WI38 (cell line): ENCODE results near the gene CISD3.
"Not testable (repeated sequence)": the region's sequence is repeated elsewhere in the genome, so short reads cannot be mapped to it uniquely, and the experiment has no call there.

Experiments
- H3K4me3 ChIP-seq: 2 replicates; pipeline ENCODE4 v1.5.1; 2011; ENCODE audit warnings: low read depth, mild to moderate bottlenecking, control low read depth, low read length
- CTCF ChIP-seq: IDR thresholded peaks from 2 replicates; pipeline ENCODE4 v1.5.1; 2012; ENCODE audit warnings: low read depth, mild to moderate bottlenecking, control low read depth, low read length

The CISD3 gene

GRCh38 chr17:38721802-38722201, 8.3 kb upstream of the CISD3 start:
- H3K4me3 ChIP-seq: no peak overlapping the region
- TF ChIP-seq CTCF: no peak

GRCh38 chr17:38724337-38724988, 5.7 kb upstream of the CISD3 start:
- TF ChIP-seq CTCF: no peak
- H3K4me3 ChIP-seq: no peak overlapping the region

GRCh38 chr17:38725066-38725465, 5.1 kb upstream of the CISD3 start:
- H3K4me3 ChIP-seq: no peak overlapping the region
- TF ChIP-seq CTCF: no peak

GRCh38 chr17:38726145-38726544, 4.0 kb upstream of the CISD3 start:
- not testable (repeated sequence) for H3K4me3 ChIP-seq

- no peak for TF ChIP-seq CTCF
Measured at GRCh38 chr17:38727736-38728135, 2.4 kb upstream of the CISD3 start.

GRCh38 chr17:38728290-38728831, 1.8 kb upstream of the CISD3 start:
- no peak for TF ChIP-seq CTCF
- H3K4me3 ChIP-seq: no peak overlapping the region

More at GRCh38 chr17:38727736-38728135, 2.4 kb upstream of the CISD3 start:
- H3K4me3 ChIP-seq: no peak overlapping the region

- no peak for TF ChIP-seq CTCF
- peak overlapping the region; percentile 62 for H3K4me3 ChIP-seq
Measured at GRCh38 chr17:38729368-38729885, 714 bp upstream of the CISD3 start.
